ENCODE measurements around the gene MTARC1.

The MTARC1 gene

GRCh38 chr1:220776720-220777326 lies 9.9 kb upstream of the MTARC1 start:
- no peak overlapping the region for H3K4me3 ChIP-seq (ENCODE audit: low read depth, low read length)
- in situ Hi-C loops (cut with HindIII; ENCODE audit: low sequenced_read_pairs) = no loop called here
- TF ChIP-seq CTCF (IDR thresholded peaks at IDR 0.05; ENCODE audit: low read depth, low read length, missing control alignments) = peak; percentile 92
- DNase-seq (ENCODE audit: low read depth) = peak; percentile 45

GRCh38 chr1:220783453-220783852 lies 3.3 kb upstream of the MTARC1 start:
- TF ChIP-seq CTCF (IDR thresholded peaks at IDR 0.05; ENCODE audit: low read depth, low read length, missing control alignments) = no peak
- in situ Hi-C loops (cut with HindIII; ENCODE audit: low sequenced_read_pairs) = no loop called here
- no peak overlapping the region for H3K4me3 ChIP-seq (ENCODE audit: low read depth, low read length)

GRCh38 chr1:220784751-220785150 lies 2.0 kb upstream of the MTARC1 start:
- TF ChIP-seq CTCF (IDR thresholded peaks at IDR 0.05; ENCODE audit: low read depth, low read length, missing control alignments) = no peak
- no peak for DNase-seq (ENCODE audit: low read depth)
- H3K4me3 ChIP-seq (ENCODE audit: low read depth, low read length) = no peak overlapping the region
- in situ Hi-C loops (cut with HindIII; ENCODE audit: low sequenced_read_pairs) = no loop called here

More at GRCh38 chr1:220783453-220783852, 3.3 kb upstream of the MTARC1 start:
- no peak for DNase-seq (ENCODE audit: low read depth)

GRCh38 chr1:220785166-220786056 lies 1.3 kb upstream of the MTARC1 start:
- TF ChIP-seq CTCF (IDR thresholded peaks at IDR 0.05; ENCODE audit: low read depth, low read length, missing control alignments) = no peak
- no peak overlapping the region for H3K4me3 ChIP-seq (ENCODE audit: low read depth, low read length)

GRCh38 chr1:220786057-220786336 lies 716 bp upstream of the MTARC1 start:
- no peak for TF ChIP-seq CTCF (IDR thresholded peaks at IDR 0.05; ENCODE audit: low read depth, low read length, missing control alignments)
- in situ Hi-C loops (cut with HindIII; ENCODE audit: low sequenced_read_pairs) = no loop called here
- no peak for DNase-seq (ENCODE audit: low read depth)

More at GRCh38 chr1:220785166-220786056, 1.3 kb upstream of the MTARC1 start:
- in situ Hi-C loops (cut with HindIII; ENCODE audit: low sequenced_read_pairs) = no loop called here
- DNase-seq (ENCODE audit: low read depth) = no peak

GRCh38 chr1:220787069-220787619 lies 431 bp downstream of the MTARC1 start:
- in situ Hi-C loops (cut with HindIII; ENCODE audit: low sequenced_read_pairs) = no loop called here
- peak overlapping the region; percentile 44 for H3K4me3 ChIP-seq (ENCODE audit: low read depth, low read length)

More at GRCh38 chr1:220786057-220786336, 716 bp upstream of the MTARC1 start:
- H3K4me3 ChIP-seq (ENCODE audit: low read depth, low read length) = peak overlapping the region; percentile 44

More at GRCh38 chr1:220787069-220787619, 431 bp downstream of the MTARC1 start:
- TF ChIP-seq CTCF (IDR thresholded peaks at IDR 0.05; ENCODE audit: low read depth, low read length, missing control alignments) = no peak
- DNase-seq (ENCODE audit: low read depth) = no peak

Measured in astrocyte of the cerebellum (primary cell).